HEK293T (cell line): Measurements from ENCODE around the gene CRYBA2.

ENCODE experiments used
- ELF4 ChIP-seq: fragments of 450-650 bp; IDR thresholded peaks from 2 replicates; pipeline ENCODE4 v1.6.1; 2017; ENCODE audit warnings: antibody characterized with exemption
- L3MBTL2 ChIP-seq: fragments of 450-650 bp; conservative IDR thresholded peaks from 2 replicates; pipeline ENCODE4 v1.6.1; 2016; ENCODE audit warnings: mild to moderate bottlenecking
- SP1 ChIP-seq: fragments of 450-650 bp; IDR thresholded peaks from 2 replicates; pipeline ENCODE4 v1.6.1; 2017

DNA sequence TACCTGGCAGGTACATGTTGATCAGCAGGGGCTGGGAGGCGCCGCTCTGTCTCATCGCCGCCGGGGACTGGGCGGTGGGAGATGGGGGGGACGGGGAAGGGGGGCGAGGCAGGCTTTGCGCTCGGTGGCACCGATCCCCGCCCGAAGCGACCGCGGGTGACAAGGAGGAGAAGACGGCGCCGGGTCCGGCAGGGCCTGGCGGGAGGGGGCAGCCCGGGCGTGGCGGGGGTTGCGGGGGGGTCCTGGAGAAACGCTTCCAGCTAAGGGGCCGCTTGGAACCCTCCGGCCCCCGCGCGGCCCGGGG is 8.2 kb downstream of the CRYBA2 start, which contains the start of gene FEV:
- TF ChIP-seq ELF4 (no peak), L3MBTL2 (no peak), SP1 (no peak)
